H4 (cell line): ENCODE measurements around the gene RFPL1. TPM values are rescaled to one million over a fixed set of nuclear protein-coding genes. Genes with fewer than 3 reads are reported as not detected.
"Not testable (repeated sequence)": the region's sequence is repeated elsewhere in the genome, so short reads cannot be mapped to it uniquely, and the experiment has no call there.

Experiments used
- DNase-seq: peaks from one replicate; pipeline ENCODE4 v3.0.0-alpha.2; 2015; ENCODE audit warnings: low spot score
- total RNA-seq: library from RNA; depleted of rRNA; stranded (reverse); fragments of >200 nt; shearing (Covaris generic); gene quantifications from 2 replicates; pipeline ENCODE4 v1.2.3, GENCODE V29; 2014; rRNA removed

Gene RFPL1
- total RNA-seq, result 0.08 TPM in 1 of 2 replicates, not detected in the other

DNA sequence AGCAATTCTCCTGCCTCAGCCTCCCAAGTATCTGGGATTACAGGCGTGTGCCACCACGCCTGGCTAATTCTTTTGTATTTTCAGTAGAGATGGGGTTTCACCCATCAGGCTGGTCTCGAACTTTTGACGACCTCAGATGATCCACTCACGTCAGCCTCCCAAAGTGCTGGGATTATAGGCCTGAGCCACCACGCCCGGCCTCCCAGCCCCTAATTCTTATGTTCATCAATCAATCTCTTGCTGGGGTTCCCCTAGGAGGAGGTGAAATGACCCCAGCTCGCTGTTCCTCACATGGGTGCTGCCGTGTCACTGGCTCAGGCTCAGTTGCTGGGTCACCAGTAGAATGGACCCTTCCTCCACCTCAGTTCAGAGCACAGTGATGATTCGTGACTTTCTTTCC lies at the start of gene RFPL1:
RFPL1 (plus strand) TSS at position 301 of the 400 bp plus-strand sequence.
- not testable (repeated sequence) for DNase-seq

DNA sequence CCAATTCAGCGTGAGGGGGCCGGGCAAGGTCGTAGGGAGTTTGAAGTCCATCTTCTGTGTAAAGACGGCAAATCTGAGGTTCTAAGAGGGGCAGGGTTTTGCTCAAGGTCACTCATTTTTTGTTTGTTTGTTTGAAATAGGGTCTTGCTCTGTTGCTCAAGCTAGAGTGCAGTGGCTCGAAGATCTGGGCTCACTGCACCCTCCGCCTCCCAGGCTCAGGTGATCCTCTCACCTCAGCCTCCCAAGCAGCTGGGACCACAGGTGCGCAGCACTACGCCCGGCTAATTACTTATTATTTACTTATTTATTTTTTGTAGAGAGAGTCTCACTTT lies 49.7 kb upstream of the RFPL1 start:
- no peak for DNase-seq

DNA sequence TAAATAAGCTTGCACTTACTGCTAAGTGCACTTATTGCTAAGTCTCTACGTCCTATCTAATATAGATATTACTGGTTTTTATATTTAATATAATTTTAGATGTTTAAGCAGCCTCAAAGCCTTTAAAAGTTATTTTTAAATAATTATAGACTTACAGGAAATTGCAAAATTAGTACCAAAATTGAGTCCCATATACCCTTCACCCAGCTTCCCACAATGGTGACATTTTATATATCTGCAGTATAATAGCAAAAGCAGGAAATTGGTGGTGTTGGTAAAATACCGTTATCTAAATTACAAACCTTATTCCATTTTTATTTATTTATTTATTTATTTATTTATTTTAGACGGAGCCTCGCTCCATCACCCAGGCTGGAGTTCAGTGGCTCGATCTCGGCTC lies 48.1 kb upstream of the RFPL1 start:
- no peak for DNase-seq

DNA sequence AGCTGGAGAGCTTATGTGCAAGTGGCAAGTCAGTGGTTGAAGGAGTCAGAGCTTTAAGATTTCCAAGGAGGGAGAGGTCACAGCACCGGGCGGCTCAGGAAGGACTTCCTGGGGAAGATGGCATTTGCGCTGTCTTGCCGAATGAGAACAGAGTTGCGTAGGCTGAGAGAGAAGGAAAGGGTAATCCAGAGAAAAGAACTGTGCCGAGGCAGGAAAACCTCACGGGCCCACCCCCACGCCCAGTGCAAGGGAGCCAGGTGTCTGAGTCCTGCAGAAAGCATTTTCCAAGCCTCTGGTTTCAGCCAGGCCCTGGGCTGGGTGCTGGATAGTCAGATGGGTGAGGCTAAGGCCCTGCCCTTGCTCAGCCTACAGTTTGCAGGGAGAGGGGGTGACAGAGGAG lies 46.8 kb upstream of the RFPL1 start:
- DNase-seq, result no peak

- DNase-seq, result no peak
Observed at GRCh38 chr22:29393019-29393608, 45.3 kb upstream of the RFPL1 start.

- peak; percentile 59 for DNase-seq
Observed at GRCh38 chr22:29394931-29395581, 43.3 kb upstream of the RFPL1 start.

DNA sequence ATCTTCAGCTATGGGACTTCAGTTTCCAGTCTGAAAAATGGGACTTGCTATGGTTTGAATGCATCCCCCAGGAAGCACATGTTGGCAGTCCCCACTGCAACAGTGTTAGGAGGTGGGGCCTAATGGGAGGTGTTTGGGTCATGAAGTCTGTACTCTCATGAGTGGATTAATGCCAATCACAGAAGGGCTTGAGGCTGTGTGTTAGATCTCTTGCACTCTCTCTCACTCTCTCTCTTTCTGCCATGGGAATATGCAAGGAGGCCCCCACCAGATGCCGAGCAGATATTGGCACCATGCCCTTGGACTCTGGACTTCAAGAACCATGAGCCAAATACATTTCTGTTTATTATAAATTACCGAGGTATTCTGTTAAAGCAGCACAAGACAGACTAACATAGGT lies 42.3 kb upstream of the RFPL1 start:
- no peak for DNase-seq

DNA sequence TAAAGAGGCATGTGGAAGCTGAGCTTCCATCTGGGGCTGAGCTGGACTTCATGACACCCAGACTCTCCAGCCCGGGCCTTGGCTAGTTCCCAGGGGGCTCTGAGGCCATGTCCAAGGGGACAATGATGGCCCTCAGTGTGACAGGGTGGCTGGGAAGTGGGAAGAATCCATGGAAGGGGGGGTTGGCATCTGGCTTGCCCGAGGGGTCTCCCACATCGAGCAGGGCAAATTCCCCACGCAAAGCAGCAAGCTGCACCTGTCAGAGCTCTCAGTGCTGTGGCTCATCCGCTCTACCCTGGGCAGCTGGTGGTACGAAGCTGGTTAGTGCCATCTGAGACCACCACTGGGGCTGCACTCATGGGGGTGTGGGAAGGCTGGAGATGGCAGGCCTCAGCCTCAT lies 40.6 kb upstream of the RFPL1 start:
- no peak for DNase-seq

DNA sequence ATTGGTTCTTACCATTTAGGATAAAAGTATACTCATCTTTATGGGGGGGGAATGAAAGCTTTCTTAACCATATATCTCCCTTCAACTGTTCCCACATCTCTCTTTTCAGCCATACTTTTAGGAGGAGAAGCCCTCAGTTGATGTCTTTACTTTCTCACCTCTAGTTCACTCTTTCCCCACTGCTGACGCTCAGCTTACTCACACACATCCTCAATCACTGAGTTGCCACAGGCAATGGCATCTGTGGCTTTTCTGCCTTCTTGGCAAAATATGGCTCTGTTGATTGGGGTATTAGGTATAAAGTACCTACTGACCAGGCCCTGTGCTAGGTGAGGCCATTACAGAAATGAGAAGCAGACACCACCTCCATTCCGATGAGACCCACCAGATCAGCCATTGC lies 37.8 kb upstream of the RFPL1 start:
- no peak for DNase-seq

- DNase-seq, result not testable (repeated sequence)
Observed at GRCh38 chr22:29401538-29401937, 36.8 kb upstream of the RFPL1 start.

- DNase-seq, result no peak
Observed at GRCh38 chr22:29408940-29409339, 29.4 kb upstream of the RFPL1 start.

DNA sequence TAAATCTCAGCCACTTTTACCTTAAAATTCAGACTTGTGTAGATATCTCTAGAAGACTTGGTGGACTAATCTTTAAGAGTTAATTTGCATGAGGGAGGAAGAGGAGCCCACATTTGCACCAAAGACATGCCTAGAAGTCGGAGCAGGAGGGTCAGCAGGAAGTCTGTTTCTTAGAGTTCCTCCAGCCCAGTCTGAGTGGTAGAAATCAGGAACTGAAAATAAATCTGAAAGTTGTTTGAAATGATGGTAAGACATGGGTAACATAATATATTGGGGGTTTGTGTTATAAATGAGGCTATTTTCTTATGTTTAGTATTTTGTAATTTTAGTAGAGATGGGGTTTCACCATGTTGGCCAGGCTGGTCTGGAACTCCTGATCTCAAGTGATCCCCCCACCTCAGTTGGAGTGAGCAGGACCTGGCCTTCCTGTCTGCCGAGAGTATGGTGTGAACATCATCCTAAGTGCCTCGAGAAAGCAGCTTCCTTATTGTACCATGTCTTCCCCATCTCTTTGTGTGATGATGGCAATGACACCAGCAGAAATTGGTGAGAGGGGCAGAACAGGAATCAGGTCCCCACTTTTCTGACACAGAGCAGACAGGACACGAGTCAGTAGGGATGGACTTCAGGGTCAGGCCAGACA lies 26.7 kb upstream of the RFPL1 start:
- not testable (repeated sequence) for DNase-seq

GRCh38 chr22:29412772-29413171 lies 25.6 kb upstream of the RFPL1 start:
- DNase-seq, result not testable (repeated sequence)

DNA sequence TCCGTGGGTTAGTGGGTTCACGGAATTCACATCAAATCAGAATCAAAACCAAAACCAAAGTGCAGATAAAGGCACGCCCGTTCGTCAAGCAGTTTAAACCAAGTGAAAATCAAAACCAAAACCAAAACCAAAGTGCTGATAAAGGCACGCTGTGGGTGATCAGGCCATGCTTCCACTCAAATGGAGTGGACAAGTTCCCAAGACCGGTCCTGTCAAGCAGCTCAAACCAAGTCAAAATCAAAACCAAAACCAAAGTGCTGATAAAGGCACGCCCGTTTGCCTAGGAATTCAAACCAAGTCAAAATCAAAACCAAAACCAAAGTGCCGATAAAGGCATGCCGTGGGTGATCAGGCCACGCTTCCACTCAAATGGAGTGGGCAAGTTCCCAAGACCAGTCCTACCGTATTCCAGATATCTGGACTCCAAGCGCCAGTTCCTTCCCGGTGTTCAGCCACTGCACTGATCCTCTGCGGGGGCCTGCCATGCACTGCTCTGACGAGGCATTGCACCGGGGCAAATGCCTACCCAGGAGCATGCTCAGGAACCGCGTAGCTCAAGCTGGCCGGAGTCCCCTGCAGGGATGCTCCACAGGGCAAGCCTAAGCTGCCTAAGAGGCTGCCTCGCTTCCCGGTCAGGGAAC lies 23.3 kb upstream of the RFPL1 start:
- peak; percentile 54 for DNase-seq

DNA sequence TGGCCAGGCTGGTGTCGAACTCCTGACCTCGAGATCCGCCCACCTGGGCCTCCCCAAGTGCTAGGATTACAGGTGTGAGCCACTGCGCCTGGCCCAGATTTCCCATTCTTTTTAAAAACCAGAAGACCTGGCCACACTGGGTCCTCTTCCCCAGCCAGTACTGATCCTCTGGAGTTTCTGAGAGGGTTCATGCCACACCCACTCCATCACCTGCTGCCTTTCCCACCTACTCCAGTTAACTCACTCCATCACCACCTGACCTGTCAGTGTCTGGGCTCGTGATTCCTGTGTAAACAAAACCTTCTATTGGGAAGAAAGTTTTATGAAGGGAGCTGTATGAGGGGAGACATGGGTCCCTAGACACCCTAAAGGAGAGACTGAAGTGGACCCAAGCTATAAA lies 19.7 kb upstream of the RFPL1 start:
- not testable (repeated sequence) for DNase-seq

DNA sequence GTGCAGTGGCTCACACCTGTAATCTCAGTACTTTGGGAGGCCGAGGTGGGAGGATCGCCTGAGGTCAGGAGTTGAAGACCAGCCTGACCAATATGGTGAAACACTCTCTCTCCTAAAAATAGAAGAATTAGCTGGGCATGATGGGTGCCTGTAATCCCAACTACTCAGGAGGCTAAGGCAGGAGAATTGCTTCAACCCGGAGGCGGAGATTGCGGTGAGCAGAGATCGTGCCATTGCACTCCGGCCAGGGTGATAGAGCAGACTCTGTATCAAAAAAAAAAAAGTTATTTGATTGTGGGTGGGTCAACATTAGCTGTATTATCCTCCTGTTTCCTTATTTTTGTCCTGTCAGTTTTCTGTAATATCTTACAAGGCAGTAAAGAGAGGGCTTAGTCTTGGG lies 11.9 kb upstream of the RFPL1 start:
- DNase-seq, result no peak

- DNase-seq, result no peak
Observed at GRCh38 chr22:29427176-29427760, 11.1 kb upstream of the RFPL1 start.

DNA sequence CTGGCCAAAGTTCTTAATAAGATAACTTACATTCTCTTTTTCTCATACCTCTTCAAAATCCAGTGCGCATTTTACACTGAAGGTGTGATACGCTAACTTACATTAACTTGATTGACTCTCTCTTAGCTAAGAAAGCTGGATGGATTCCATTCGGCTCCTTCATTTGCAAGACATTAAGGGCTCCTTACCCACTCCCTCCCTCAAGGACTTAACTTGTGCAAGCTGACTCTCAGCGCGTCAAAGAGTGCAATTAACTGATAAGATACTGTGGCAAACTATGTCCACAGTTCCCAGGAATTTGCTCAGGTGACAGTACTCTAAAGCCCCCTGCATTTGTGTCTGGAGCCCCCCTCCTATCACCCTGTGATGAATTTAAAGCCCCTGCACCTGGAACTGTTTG lies 6.4 kb upstream of the RFPL1 start:
- DNase-seq, result no peak

DNA sequence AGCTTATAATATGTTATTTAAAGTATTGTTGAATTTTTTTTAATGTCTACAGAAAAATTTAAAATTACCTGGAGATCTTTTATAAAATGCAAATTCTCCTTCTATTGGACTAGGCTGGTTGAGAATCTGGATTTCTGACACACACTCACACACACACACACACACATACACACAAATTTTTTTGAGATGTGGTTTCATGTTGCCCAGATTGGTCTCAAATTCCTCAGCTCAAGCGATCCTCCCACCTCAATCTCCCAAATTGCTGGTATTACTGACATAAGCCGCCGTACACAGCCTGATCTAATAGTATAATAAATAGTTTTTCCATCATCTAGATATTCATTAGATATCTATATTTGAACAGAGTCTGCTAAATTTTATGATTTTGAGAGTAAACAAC lies 4.5 kb upstream of the RFPL1 start:
- no peak for DNase-seq

DNA sequence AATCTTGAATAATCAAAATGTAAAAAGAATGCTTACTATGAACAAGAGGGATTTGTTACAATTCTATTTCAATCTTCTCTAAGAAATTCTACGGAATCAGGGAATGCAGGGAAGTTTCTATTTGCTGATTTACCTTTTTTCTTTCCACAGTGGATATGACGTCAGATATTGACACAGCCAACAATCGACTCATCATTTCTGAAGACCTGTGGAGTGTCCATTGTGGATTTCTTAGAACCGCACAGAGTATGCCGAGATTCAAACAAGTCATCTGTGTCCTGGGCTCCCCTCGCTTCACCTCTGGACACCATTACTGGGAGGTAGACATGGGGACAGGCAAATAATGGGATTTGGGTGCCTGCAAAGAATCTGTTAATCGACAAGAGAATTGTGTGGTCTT lies 4.1 kb upstream of the RFPL1 start:
- DNase-seq, result no peak

GRCh38 chr22:29435236-29436136 lies 2.9 kb upstream of the RFPL1 start:
- DNase-seq, result no peak

DNA sequence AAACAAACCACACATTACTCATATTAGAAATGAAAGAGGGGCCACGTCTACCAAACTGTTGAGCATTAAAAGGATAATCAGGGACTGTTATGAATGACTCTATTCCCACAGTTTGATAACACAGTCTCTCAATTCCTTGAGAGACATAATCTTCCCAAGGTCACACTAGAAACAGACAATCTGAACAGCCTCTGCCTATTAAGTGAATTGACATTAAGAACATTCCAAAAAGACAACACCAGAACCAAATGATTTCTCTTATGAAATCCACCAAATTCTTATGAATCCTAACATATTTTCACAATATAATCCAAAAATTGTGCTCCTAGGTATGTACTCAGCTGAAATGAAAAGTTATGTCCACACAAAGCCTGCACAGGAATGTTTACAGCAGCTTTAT lies 4.6 kb downstream of the RFPL1 start:
- DNase-seq, result no peak
